GM12878 (cell line): ENCODE results near the gene MAP4K2. TPM values are rescaled to one million over a fixed set of nuclear protein-coding genes. Genes with fewer than 3 reads are reported as not detected.

ENCODE experiments used
- BCL11A ChIP-seq: IDR thresholded peaks from 2 replicates; pipeline ENCODE4 v1.6.1; 2011; ENCODE audit warnings: low read depth, low read length
- ETV6 ChIP-seq, 2 experiments: fragments of 450-650 bp in 1 of 2; IDR thresholded peaks in 1 of 2; conservative IDR thresholded peaks in 1 of 2; 2 replicates each; pipeline ENCODE4 v1.6.1; 2014; ENCODE audit warnings: antibody characterized with exemption in 1 of 2, borderline replicate concordance in 1 of 2, low read depth in 1 of 2, mild to moderate bottlenecking in 1 of 2, moderate library complexity in 1 of 2
- MTA2 ChIP-seq: fragments of 450-650 bp; IDR thresholded peaks from 2 replicates; pipeline ENCODE4 v1.6.1; 2016; ENCODE audit warnings: low read depth, mild to moderate bottlenecking, moderate library complexity
- NR2F1 ChIP-seq: fragments of 450-650 bp; conservative IDR thresholded peaks from 2 replicates; pipeline ENCODE4 v1.6.1; 2017; ENCODE audit warnings: mild to moderate bottlenecking
- RELA ChIP-seq: fragments of 450-650 bp; IDR thresholded peaks from 2 replicates; pipeline ENCODE4 v1.8.0; 2014; ENCODE audit warnings: borderline replicate concordance; ENCODE audit not compliant: partially characterized antibody
- SIX5 ChIP-seq: IDR thresholded peaks from 2 replicates; pipeline ENCODE4 v1.6.1; 2011; ENCODE audit warnings: mild to moderate bottlenecking, low read depth, low read length, moderate library complexity; ENCODE audit not compliant: severe bottlenecking
- SMARCA5 ChIP-seq: fragments of 450-650 bp; IDR thresholded peaks from 2 replicates; pipeline ENCODE4 v1.6.1; 2017; ENCODE audit warnings: mild to moderate bottlenecking
- SRF ChIP-seq, 2 experiments: IDR thresholded peaks; 2 replicates each; pipeline ENCODE4 v1.6.1; 2011; ENCODE audit warnings: low read depth in 2 of 2, low read length in 2 of 2, mild to moderate bottlenecking in 1 of 2, moderate library complexity in 1 of 2
- YY1 ChIP-seq: IDR thresholded peaks from 2 replicates; pipeline ENCODE4 v1.6.1; 2011; ENCODE audit warnings: low read depth, mild to moderate bottlenecking, low read length
- polyA plus RNA-seq, 11 experiments: library from polyadenylated mRNA; depleted of rRNA in 4 of 11; unstranded in 6 of 11; stranded (reverse) in 5 of 11; fragments of >200 nt; fragmentation: Nextera tagmentation in 4 of 11; fragmentation: Illumina TruSeq in 1 of 11; extraction: Ambion mirVana in 4 of 11; extraction: Trizol in 1 of 11; gene quantifications; 1 replicate in 1 of 11; 2 replicates in 10 of 11; pipeline versions ENCODE4 v1.2.1 to v1.2.3, GENCODE V29; 2011 to 2016; ENCODE audit warnings: inconsistent platforms in 2 of 11, missing spikeins in 2 of 11, low read depth in 1 of 11
- total RNA-seq, 4 experiments: library from RNA; depleted of rRNA in 3 of 4; stranded (reverse); fragments of >200 nt in 3 of 4; fragmentation: Illumina TruSeq in 1 of 4; extraction: Trizol in 1 of 4; gene quantifications; 2 replicates each; pipeline versions ENCODE4 v1.2.1 to v1.2.3, GENCODE V29; 2013 to 2021
- TF ChIP-seq, protein P1 (sequence below): fragments of 450-650 bp; IDR thresholded peaks from 2 replicates; pipeline ENCODE4 v1.6.1; 2017; ENCODE audit warnings: low read depth, mild to moderate bottlenecking, moderate library complexity
- TF ChIP-seq, protein P2 (sequence below): fragments of 450-650 bp; IDR thresholded peaks from 2 replicates; pipeline ENCODE4 v1.6.1; 2018; ENCODE audit warnings: borderline replicate concordance, mild to moderate bottlenecking; ENCODE audit not compliant: partially characterized antibody
- TF ChIP-seq, protein P3 (sequence below): IDR thresholded peaks from 2 replicates; pipeline ENCODE4 v1.6.1; 2012; ENCODE audit warnings: mild to moderate bottlenecking, low read depth, low read length
- TF ChIP-seq, protein P4 (sequence below): IDR thresholded peaks from 2 replicates; pipeline ENCODE4 v1.6.1; 2012; ENCODE audit warnings: low read depth, low read length, improper control_type of control experiment

Gene MAP4K2
- total and polyA plus RNA-seq, 10 of the 15 experiments (the other 5 are each of a cell fraction or from before 2014, with no cell fraction given), result 0.98 to 78.1 (median 48.9) TPM

DNA sequence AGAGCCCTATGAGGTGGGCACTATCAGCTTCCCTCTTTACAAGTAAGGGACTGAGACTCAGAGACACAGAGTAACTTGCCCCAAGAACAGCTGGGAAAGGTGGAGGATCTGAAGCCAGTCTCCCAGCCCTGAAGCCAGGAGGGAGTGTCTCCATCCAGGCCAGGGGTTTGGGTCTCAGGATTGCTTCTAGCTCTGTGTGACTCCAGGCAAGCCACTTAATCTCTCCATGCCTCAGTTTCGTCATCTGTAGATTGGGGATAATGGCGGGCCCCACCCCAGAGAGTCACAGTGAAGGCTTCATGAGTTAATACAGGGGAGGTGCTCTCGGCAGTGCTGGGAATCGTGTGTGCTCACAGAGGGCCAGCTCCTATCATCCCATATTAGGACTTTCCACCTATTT is 10.5 kb downstream of the MAP4K2 start (continued):
- TF ChIP-seq, protein P1, sequence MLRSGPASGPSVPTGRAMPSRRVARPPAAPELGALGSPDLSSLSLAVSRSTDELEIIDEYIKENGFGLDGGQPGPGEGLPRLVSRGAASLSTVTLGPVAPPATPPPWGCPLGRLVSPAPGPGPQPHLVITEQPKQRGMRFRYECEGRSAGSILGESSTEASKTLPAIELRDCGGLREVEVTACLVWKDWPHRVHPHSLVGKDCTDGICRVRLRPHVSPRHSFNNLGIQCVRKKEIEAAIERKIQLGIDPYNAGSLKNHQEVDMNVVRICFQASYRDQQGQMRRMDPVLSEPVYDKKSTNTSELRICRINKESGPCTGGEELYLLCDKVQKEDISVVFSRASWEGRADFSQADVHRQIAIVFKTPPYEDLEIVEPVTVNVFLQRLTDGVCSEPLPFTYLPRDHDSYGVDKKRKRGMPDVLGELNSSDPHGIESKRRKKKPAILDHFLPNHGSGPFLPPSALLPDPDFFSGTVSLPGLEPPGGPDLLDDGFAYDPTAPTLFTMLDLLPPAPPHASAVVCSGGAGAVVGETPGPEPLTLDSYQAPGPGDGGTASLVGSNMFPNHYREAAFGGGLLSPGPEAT, result no peak
- no peak for TF ChIP-seq ETV6 (conservative IDR thresholded peaks at IDR 0.05 in 1 of 2, IDR thresholded peaks at IDR 0.05 in 1 of 2; ENCODE audit: borderline replicate concordance in 1 of 2, low read depth in 1 of 2)
- no peak for TF ChIP-seq MTA2
- TF ChIP-seq YY1, result no peak
- no peak for TF ChIP-seq SRF (IDR thresholded peaks at IDR 0.05; ENCODE audit: low read depth in 2 of 2, low read length in 2 of 2)
- no peak for TF ChIP-seq SMARCA5
- TF ChIP-seq, protein P2, sequence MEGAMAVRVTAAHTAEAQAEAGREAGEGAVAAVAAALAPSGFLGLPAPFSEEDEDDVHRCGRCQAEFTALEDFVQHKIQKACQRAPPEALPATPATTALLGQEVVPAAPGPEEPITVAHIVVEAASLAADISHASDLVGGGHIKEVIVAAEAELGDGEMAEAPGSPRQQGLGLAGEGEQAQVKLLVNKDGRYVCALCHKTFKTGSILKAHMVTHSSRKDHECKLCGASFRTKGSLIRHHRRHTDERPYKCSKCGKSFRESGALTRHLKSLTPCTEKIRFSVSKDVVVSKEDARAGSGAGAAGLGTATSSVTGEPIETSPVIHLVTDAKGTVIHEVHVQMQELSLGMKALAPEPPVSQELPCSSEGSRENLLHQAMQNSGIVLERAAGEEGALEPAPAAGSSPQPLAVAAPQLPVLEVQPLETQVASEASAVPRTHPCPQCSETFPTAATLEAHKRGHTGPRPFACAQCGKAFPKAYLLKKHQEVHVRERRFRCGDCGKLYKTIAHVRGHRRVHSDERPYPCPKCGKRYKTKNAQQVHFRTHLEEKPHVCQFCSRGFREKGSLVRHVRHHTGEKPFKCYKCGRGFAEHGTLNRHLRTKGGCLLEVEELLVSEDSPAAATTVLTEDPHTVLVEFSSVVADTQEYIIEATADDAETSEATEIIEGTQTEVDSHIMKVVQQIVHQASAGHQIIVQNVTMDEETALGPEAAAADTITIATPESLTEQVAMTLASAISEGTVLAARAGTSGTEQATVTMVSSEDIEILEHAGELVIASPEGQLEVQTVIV, result no peak
- TF ChIP-seq RELA, result no peak
- TF ChIP-seq NR2F1, result no peak
- TF ChIP-seq, protein P3, sequence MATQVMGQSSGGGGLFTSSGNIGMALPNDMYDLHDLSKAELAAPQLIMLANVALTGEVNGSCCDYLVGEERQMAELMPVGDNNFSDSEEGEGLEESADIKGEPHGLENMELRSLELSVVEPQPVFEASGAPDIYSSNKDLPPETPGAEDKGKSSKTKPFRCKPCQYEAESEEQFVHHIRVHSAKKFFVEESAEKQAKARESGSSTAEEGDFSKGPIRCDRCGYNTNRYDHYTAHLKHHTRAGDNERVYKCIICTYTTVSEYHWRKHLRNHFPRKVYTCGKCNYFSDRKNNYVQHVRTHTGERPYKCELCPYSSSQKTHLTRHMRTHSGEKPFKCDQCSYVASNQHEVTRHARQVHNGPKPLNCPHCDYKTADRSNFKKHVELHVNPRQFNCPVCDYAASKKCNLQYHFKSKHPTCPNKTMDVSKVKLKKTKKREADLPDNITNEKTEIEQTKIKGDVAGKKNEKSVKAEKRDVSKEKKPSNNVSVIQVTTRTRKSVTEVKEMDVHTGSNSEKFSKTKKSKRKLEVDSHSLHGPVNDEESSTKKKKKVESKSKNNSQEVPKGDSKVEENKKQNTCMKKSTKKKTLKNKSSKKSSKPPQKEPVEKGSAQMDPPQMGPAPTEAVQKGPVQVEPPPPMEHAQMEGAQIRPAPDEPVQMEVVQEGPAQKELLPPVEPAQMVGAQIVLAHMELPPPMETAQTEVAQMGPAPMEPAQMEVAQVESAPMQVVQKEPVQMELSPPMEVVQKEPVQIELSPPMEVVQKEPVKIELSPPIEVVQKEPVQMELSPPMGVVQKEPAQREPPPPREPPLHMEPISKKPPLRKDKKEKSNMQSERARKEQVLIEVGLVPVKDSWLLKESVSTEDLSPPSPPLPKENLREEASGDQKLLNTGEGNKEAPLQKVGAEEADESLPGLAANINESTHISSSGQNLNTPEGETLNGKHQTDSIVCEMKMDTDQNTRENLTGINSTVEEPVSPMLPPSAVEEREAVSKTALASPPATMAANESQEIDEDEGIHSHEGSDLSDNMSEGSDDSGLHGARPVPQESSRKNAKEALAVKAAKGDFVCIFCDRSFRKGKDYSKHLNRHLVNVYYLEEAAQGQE, result no peak
- TF ChIP-seq, protein P4, sequence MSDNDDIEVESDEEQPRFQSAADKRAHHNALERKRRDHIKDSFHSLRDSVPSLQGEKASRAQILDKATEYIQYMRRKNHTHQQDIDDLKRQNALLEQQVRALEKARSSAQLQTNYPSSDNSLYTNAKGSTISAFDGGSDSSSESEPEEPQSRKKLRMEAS, result no peak
- no peak for TF ChIP-seq SIX5
- no peak for TF ChIP-seq BCL11A
